Lung microvascular endothelial cell (primary cell): ENCODE data around the gene ZBTB2. TPM values are rescaled to one million over a fixed set of nuclear protein-coding genes. Genes with fewer than 3 reads are reported as not detected.
"Not testable (repeated sequence)": the region's sequence is repeated elsewhere in the genome, so short reads cannot be mapped to it uniquely, and the experiment has no call there.

Experiments
- DNase-seq, 2 donors: peaks; one replicate each; pipeline versions ENCODE4 v3.0.0 to v3.0.0-alpha.2; 2010; ENCODE audit warnings: low read depth in 2 of 2
- total RNA-seq: library from RNA; depleted of rRNA; stranded (reverse); fragments of >200 nt; gene quantifications from 2 replicates; pipeline ENCODE4 v1.2.1, GENCODE V29; 2014

ZBTB2 gene
- total RNA-seq, 1 donor from 2014 or later, result 6.0 TPM

- peak; percentile 45 to 54 for DNase-seq
Measured at GRCh38 chr6:151370509-151371078, 20.8 kb downstream of the ZBTB2 start.

GRCh38 chr6:151365233-151365632, 26.1 kb downstream of the ZBTB2 start:
- no peak for DNase-seq

GRCh38 chr6:151359486-151359885, 31.9 kb downstream of the ZBTB2 start:
- DNase-seq, result peak in 1 of 2 donors; percentile 21

GRCh38 chr6:151358475-151358874, 32.9 kb downstream of the ZBTB2 start:
- DNase-seq, result no peak

- no peak for DNase-seq
Measured at GRCh38 chr6:151357758-151358436, 33.5 kb downstream of the ZBTB2 start.

GRCh38 chr6:151356983-151357382, 34.4 kb downstream of the ZBTB2 start:
- DNase-seq, result not testable (repeated sequence)

- no peak for DNase-seq
Measured at GRCh38 chr6:151353795-151354194, 37.6 kb downstream of the ZBTB2 start.

GRCh38 chr6:151352410-151353396, 38.7 kb downstream of the ZBTB2 start:
- DNase-seq, result peak in 1 of 2 donors; percentile 55

- no peak for DNase-seq
Measured at GRCh38 chr6:151351731-151352130, 39.6 kb downstream of the ZBTB2 start.

- DNase-seq, result no peak
Measured at GRCh38 chr6:151351146-151351700, 40.1 kb downstream of the ZBTB2 start.

GRCh38 chr6:151350442-151351145, 40.8 kb downstream of the ZBTB2 start:
- no peak for DNase-seq

- DNase-seq, result no peak
Measured at GRCh38 chr6:151349651-151350270, 41.6 kb downstream of the ZBTB2 start.

- not testable (repeated sequence) for DNase-seq
Measured at GRCh38 chr6:151342750-151343149, 48.6 kb downstream of the ZBTB2 start.

GRCh38 chr6:151341476-151342195, 49.7 kb downstream of the ZBTB2 start:
- DNase-seq, result no peak

GRCh38 chr6:151340219-151340978, 51.0 kb downstream of the ZBTB2 start:
- peak in 1 of 2 donors; percentile 18 for DNase-seq

GRCh38 chr6:151339369-151339768, 52.0 kb downstream of the ZBTB2 start:
- DNase-seq, result peak in 1 of 2 donors; percentile 16

GRCh38 chr6:151338651-151339200, 52.6 kb downstream of the ZBTB2 start:
- DNase-seq, result peak in 1 of 2 donors; percentile 10

GRCh38 chr6:151335930-151336329, 55.4 kb downstream of the ZBTB2 start:
- peak in 1 of 2 donors; percentile 6 for DNase-seq
